ENCODE results near the gene FBXL4.

Gene FBXL4

DNA sequence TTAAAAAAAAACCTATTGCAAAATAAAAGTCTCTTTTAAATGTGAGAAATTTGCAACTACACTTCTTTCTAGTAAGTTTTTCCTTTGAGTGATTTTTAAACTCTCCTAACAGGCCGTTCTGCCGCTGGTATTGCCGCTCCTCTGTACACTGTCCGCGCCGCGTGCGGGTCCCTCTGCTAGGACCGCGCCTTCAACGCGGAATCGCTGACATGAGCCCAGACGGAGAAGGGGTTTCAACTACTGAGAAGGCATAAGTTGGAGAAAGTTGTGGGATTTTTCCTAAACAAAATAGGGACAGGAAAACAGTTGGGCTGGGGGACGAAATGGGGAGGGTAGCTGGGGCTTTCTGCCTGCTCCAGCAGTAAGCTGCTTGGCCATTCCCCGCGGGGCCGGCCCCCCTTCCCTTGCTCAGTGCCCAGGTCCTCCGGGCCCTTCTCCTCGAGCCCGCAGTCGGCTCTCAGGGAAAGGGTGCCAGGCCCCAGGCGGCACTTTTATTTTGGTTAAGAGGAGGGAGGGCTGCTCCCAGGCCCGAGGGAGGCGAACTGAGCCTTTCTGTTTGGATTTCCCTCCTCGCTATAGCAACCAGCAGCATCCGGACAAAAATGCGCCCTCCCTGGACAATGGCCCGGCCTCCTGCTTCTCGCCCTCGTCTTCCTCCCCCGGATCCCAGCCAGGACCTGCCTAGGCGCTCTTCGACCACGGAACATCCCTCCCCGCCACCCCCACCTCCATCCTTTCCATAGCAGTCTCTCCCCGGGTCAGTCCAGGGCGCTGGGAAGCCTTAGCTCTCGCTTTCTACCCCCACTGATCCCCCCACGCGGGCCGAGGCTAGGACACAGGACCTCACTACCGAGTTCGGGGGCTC is 120.2 kb downstream of the FBXL4 start:
- no peak for DNase-seq (ENCODE audit: low read depth in 2 of 3, low spot score in 2 of 3)

DNA sequence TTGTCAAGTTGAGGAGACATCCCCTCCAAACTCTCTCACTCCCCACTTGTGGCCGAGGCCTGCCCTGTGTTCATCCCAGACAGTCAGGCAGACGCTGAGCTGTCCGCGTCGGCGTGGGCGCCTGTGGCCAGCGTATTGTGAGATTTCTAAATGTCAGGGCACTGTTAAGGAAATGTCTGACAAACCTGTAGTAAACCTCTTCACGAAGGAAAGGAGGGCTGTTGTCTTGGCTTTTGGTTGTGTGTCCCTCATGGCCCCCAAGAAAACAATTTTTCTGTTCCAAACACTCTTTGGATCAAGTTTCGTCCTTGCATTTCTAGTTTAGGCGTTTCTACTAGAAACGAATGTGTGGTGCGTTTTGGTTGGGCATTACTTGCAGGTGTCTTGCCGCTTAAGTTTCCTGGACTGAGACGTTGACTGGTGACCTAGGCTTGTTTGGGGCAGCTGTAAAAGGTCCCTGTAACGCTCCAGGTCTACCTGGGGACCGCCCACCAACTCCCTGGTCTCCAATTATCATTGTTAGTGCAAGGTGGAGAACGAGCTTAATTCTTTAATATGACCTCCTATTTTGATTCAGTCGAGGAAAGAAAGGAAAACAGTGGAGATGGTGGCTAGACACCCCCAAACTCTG is 122.0 kb downstream of the FBXL4 start:
- no peak for DNase-seq (ENCODE audit: low read depth in 2 of 3, low spot score in 2 of 3)

DNA sequence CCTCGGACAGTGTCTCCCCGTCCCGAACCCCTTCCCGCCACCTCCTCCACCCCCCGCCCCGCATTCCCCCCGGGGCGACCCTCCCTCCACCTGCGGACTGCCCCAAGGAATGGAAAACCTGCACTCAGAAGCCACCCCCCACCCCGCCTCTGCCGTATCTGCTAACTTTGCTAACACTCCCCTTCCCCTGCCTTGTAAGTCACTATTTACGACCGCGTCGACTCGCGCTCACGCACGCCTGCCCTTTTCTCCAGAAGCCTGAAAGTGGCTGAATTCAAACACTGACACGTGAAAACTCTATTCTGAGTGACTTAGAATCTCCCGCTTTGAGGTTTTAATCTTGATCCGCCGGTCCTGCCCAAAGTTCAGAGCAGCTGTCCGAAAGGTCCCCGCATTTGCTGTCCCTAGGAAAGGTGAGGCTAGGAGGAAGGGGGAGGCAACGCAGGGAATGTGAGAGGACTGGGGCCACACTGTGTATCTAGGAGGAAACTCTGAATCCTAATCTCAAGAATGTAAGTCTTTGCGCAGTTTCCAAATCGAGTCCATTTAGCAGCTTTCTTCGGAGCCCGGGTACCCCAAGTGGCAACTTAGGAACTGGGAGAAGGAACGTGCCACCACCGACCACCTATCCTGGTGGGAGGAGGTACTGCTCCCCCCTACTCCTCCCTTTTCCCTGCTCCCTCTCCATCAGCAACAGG is 122.7 kb downstream of the FBXL4 start:
- no peak for DNase-seq (ENCODE audit: low read depth in 2 of 3, low spot score in 2 of 3)

DNA sequence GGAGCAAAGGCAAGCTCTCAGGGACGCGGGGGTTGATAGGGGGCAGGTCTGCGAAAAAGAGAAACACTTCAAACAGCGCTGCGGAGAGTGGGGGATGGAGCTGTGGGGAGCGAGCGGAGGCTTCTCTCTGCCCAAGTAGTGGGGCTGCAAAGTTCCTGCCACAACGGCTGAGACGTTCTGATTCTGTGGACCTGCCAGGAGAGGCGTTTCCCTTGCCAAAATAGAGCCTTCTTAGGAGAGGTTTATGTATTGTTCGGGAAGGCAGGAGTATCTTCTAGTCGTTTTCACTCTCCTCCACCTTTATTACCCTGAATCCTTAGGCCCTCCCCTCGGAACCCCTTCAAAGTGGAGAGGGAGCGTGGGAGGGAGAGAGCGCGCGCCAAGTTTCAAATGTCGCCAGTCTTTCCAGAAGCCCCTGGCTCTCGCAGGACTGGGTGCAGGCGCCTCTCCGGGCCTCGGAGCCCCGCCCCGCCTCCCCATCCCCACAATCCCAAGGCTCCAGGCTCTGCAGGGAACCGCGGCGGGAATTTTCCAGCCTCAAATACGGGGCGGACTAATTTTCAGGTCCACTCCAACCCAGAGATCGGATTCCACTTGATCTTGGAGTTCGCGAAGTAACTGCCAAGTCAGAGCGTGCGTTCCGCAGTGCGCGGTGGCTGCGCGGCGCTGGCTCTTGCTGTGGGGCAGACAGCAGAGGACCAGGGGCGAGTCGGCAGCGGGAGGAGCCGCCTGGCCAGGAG is 123.4 kb downstream of the FBXL4 start:
- no peak for DNase-seq (ENCODE audit: low read depth in 2 of 3, low spot score in 2 of 3)

DNA sequence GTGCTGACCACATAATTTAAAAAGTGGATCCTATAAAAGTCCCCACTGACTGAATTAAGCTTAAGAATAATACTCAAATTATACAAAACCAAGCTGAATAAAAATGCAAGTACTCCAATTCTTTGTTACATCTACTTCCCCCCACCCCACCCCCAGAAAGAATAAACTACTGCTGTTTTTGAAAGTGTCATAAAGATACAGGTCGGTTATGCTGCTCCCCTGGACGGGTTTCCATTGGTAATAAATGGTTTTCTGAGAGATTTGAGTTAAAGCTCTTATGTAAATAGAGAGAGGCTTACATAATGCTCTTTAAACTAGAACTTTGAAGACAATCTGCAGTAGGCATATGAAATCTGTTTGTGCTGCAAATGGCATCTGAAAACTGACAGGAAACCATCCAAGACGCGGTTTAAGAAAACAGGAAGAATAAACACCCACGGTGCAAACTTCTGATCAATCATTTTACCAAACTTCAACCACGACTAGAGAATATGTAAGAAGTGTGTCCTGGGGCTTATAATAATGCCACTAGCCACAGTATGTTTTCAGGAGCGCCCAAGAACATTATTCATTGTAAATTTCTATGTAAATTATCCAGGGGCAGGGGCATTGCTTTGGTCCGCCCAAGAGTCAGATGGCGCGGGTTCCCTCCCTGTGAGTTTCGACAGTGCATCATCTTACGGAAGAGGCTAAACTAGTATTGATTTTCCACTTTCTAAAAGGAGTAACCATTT is 124.2 kb downstream of the FBXL4 start:
- no peak for DNase-seq (ENCODE audit: low read depth in 2 of 3, low spot score in 2 of 3)

DNA sequence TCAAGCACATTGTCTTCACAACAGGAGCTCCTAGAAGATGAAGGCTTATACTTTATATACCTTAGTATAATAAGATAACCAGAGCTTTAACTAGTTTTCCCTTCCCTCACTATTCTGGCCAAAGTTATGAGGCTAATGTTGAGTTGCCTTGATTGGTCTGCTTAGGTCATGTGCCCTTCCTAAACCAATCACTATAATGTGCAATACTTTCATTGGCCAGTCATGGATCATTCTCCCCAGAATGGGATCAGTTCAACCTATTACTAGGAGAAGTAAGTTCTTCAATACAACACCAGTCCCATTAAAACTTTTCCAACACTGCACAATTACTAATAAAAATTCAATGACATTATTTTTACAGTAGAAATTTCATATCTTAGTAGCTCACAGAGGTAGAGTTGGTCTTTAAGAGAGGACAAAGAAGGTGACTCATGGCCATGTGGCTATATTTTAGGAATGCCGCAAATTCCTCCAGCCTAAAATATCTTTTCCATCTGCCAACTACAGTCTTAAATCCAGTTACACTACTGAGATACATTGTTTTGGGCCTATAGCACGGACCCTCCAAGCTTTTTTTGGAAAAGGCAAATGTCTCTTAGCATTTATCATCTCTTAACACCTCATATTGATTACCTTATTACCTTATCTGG is 125.9 kb downstream of the FBXL4 start:
- no peak for DNase-seq (ENCODE audit: low read depth in 2 of 3, low spot score in 2 of 3)
